Central memory CD8-positive, alpha-beta T cell (primary cell): ENCODE results near the gene BDKRB1.

Experiments
- ATAC-seq: fragments of 150-1000 bp; cut with Tn5 transposase; replicated peaks from 2 replicates; pipeline ENCODE4 v1.10.0; 2022; ENCODE audit warnings: mild to moderate bottlenecking, moderate FRiP score, moderate number of reproducible peaks; ENCODE audit not compliant: poor library complexity, severe bottlenecking; ENCODE audit errors: extremely low read depth
- DNase-seq, 2 donors: peaks; one replicate each; pipeline ENCODE4 v3.0.0; 2021; ENCODE audit warnings: low spot score in 2 of 2
- H3K27ac Mint-ChIP-seq: one replicate; pipeline ENCODE4 v1.8.0; 2022; ENCODE audit warnings: low read depth, mild to moderate bottlenecking, moderate library complexity, mixed read lengths
- H3K27me3 Mint-ChIP-seq: one replicate; pipeline ENCODE4 v1.8.0; 2022; ENCODE audit warnings: mixed read lengths
- H3K36me3 Mint-ChIP-seq: one replicate; pipeline ENCODE4 v1.8.0; 2022; ENCODE audit warnings: mild to moderate bottlenecking, moderate library complexity, mixed read lengths; ENCODE audit not compliant: insufficient read depth
- H3K4me1 Mint-ChIP-seq: one replicate; pipeline ENCODE4 v1.8.0; 2022; ENCODE audit warnings: mixed read lengths
- H3K4me3 Mint-ChIP-seq: one replicate; pipeline ENCODE4 v1.8.0; 2022; ENCODE audit warnings: mild to moderate bottlenecking, moderate library complexity, mixed read lengths
- H3K9me3 Mint-ChIP-seq: one replicate; pipeline ENCODE4 v1.8.0; 2022; ENCODE audit warnings: mixed read lengths

Gene BDKRB1

GRCh38 chr14:96254687-96255086 lies 1.3 kb upstream of the BDKRB1 start:
- Mint-ChIP-seq H3K4me1 (no peaks in the 10 kb centered on the region), H3K36me3 (no peaks in the 10 kb centered on the region), H3K27ac (no peak overlapping the region), H3K4me3 (no peak overlapping the region), H3K27me3 (peaks cover 68% of the 10 kb centered on the region), H3K9me3 (no peaks in the 10 kb centered on the region)
- ATAC-seq (no peak), DNase-seq (no peak)

- H3K4me1 Mint-ChIP-seq, result no peaks in the 10 kb centered on the region
- H3K9me3 Mint-ChIP-seq, result no peaks in the 10 kb centered on the region
- no peak overlapping the region for H3K27ac Mint-ChIP-seq
These were observed 397 bp downstream of the BDKRB1 start for GRCh38 chr14:96256407-96256806.

GRCh38 chr14:96257056-96257455 lies 1.0 kb downstream of the BDKRB1 start:
- H3K9me3 Mint-ChIP-seq, result no peaks in the 10 kb centered on the region
- ATAC-seq (no peak), DNase-seq (no peak)
- H3K4me3 Mint-ChIP-seq, result no peak overlapping the region
- no peaks in the 10 kb centered on the region for H3K4me1 Mint-ChIP-seq
- H3K36me3 Mint-ChIP-seq, result no peaks in the 10 kb centered on the region
- H3K27me3 Mint-ChIP-seq, result peaks cover 66% of the 10 kb centered on the region
- no peak overlapping the region for H3K27ac Mint-ChIP-seq

More at GRCh38 chr14:96256407-96256806, 397 bp downstream of the BDKRB1 start:
- H3K27me3 Mint-ChIP-seq, result peaks cover 69% of the 10 kb centered on the region
- no peaks in the 10 kb centered on the region for H3K36me3 Mint-ChIP-seq
- no peak overlapping the region for H3K4me3 Mint-ChIP-seq
- ATAC-seq, result no peak
- DNase-seq, result no peak

GRCh38 chr14:96257900-96258299 lies 1.9 kb downstream of the BDKRB1 start:
- Mint-ChIP-seq H3K4me3 (no peak overlapping the region), H3K36me3 (no peaks in the 10 kb centered on the region), H3K27ac (no peak overlapping the region), H3K9me3 (no peaks in the 10 kb centered on the region), H3K27me3 (peaks cover 57% of the 10 kb centered on the region), H3K4me1 (no peaks in the 10 kb centered on the region)
- no peak for ATAC-seq
- no peak for DNase-seq

GRCh38 chr14:96260341-96260821 lies 4.4 kb downstream of the BDKRB1 start:
- Mint-ChIP-seq H3K9me3 (no peaks in the 10 kb centered on the region), H3K4me3 (no peak overlapping the region), H3K27ac (no peak overlapping the region), H3K36me3 (no peaks in the 10 kb centered on the region), H3K4me1 (no peaks in the 10 kb centered on the region), H3K27me3 (peaks cover 54% of the 10 kb centered on the region)
- DNase-seq (no peak), ATAC-seq (no peak)

GRCh38 chr14:96261053-96261452 lies 5.0 kb downstream of the BDKRB1 start:
- no peaks in the 10 kb centered on the region for H3K36me3 Mint-ChIP-seq
- H3K27me3 Mint-ChIP-seq, result peaks cover 58% of the 10 kb centered on the region
- H3K9me3 Mint-ChIP-seq, result no peaks in the 10 kb centered on the region
- no peak for DNase-seq
- H3K27ac Mint-ChIP-seq, result no peak overlapping the region
- H3K4me3 Mint-ChIP-seq, result no peak overlapping the region
- no peak for ATAC-seq
- no peaks in the 10 kb centered on the region for H3K4me1 Mint-ChIP-seq

- no peak overlapping the region for H3K27ac Mint-ChIP-seq
- peaks cover 67% of the 10 kb centered on the region for H3K27me3 Mint-ChIP-seq
- ATAC-seq (no peak), DNase-seq (no peak)
- H3K4me1 Mint-ChIP-seq, result no peaks in the 10 kb centered on the region
- H3K4me3 Mint-ChIP-seq, result no peak overlapping the region
- no peaks in the 10 kb centered on the region for H3K9me3 Mint-ChIP-seq
- no peaks in the 10 kb centered on the region for H3K36me3 Mint-ChIP-seq
These were observed 6.0 kb downstream of the BDKRB1 start for GRCh38 chr14:96261772-96262655.

GRCh38 chr14:96263347-96264199 lies 7.6 kb downstream of the BDKRB1 start:
- no peaks in the 10 kb centered on the region for H3K9me3 Mint-ChIP-seq
- H3K36me3 Mint-ChIP-seq, result no peaks in the 10 kb centered on the region
- H3K27me3 Mint-ChIP-seq, result peaks cover 61% of the 10 kb centered on the region
- no peak overlapping the region for H3K4me3 Mint-ChIP-seq
- DNase-seq, result no peak
- ATAC-seq, result no peak
- no peaks in the 10 kb centered on the region for H3K4me1 Mint-ChIP-seq
- no peak overlapping the region for H3K27ac Mint-ChIP-seq

- ATAC-seq (no peak), DNase-seq (no peak)
- Mint-ChIP-seq H3K27me3 (peaks cover 61% of the 10 kb centered on the region), H3K36me3 (no peaks in the 10 kb centered on the region), H3K9me3 (no peaks in the 10 kb centered on the region), H3K4me3 (no peak overlapping the region), H3K4me1 (no peaks in the 10 kb centered on the region), H3K27ac (no peak overlapping the region)
These were observed 8.2 kb downstream of the BDKRB1 start for GRCh38 chr14:96264200-96264553.

GRCh38 chr14:96264853-96265252 lies 8.8 kb downstream of the BDKRB1 start:
- Mint-ChIP-seq H3K9me3 (no peaks in the 10 kb centered on the region), H3K27ac (no peak overlapping the region), H3K4me1 (no peaks in the 10 kb centered on the region), H3K36me3 (no peaks in the 10 kb centered on the region), H3K27me3 (peaks cover 61% of the 10 kb centered on the region), H3K4me3 (no peak overlapping the region)
- DNase-seq, result no peak
- ATAC-seq, result no peak

- no peak for DNase-seq
- H3K27ac Mint-ChIP-seq, result no peak overlapping the region
- ATAC-seq, result no peak
- no peak overlapping the region for H3K4me3 Mint-ChIP-seq
- no peaks in the 10 kb centered on the region for H3K4me1 Mint-ChIP-seq
- H3K36me3 Mint-ChIP-seq, result no peaks in the 10 kb centered on the region
- H3K9me3 Mint-ChIP-seq, result no peaks in the 10 kb centered on the region
- H3K27me3 Mint-ChIP-seq, result peaks cover 55% of the 10 kb centered on the region
These were observed 9.5 kb downstream of the BDKRB1 start for GRCh38 chr14:96265383-96266095.

- DNase-seq (no peak), ATAC-seq (no peak)
- Mint-ChIP-seq H3K27ac (no peak overlapping the region), H3K9me3 (no peaks in the 10 kb centered on the region), H3K36me3 (no peaks in the 10 kb centered on the region), H3K4me3 (no peak overlapping the region), H3K27me3 (peaks cover 42% of the 10 kb centered on the region), H3K4me1 (no peaks in the 10 kb centered on the region)
These were observed 11.3 kb downstream of the BDKRB1 start for GRCh38 chr14:96267336-96267735.
